NCI-H2227 (cell line): ENCODE measurements around the gene SERF2.
"Not testable (repeated sequence)": the region's sequence is repeated elsewhere in the genome, so short reads cannot be mapped to it uniquely, and the experiment has no call there.

Experiments
- DNase-seq: peaks from one replicate; lab custom pipeline; 2025; ENCODE audit not compliant: unreplicated experiment; lab: John Stamatoyannopoulos, UW

SERF2 gene

GRCh38 chr15:43793647-43794046 lies 1.5 kb downstream of the SERF2 start:
- DNase-seq = no peak

DNA sequence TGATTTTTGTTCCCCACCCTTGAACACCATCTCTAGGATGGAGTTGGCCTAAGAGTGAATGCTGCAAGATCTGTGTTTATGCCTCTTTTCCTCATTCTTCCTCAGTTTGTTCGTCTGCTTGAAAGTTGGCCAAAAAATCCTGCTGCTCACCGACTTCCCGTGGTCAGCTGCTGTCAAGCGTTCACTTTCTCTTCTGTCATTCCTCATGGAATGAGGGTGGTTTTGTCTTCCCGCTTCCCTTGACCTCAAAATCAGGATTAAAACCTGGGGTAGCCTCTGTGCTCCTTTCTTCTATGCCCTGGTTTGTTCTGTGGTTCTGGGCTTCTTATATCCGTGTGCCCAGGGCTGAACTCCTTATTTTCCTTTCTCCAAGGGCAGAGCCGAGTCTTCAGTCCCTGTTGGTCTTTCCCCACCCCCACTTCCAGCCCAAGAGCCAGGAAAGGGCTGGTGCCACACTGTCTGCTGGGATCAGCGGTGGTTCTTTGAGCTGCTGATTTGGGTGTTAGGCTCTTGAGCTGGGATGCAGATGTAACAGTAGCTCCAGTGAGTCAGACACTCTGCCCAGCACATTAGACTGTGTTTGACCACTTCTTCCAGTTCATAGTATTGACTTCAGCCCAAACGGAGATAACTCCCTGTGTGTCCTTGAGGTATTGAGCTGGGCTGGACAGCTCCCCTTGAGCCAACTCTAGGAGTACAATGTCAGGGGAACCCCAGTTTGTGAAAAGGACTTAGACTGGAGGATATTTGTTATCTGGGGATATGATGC lies 2.3 kb downstream of the SERF2 start:
- DNase-seq = no peak

- no peak for DNase-seq
Measured at GRCh38 chr15:43795197-43795596, 3.1 kb downstream of the SERF2 start.

- DNase-seq = no peak
Measured at GRCh38 chr15:43795997-43796396, 3.9 kb downstream of the SERF2 start.

DNA sequence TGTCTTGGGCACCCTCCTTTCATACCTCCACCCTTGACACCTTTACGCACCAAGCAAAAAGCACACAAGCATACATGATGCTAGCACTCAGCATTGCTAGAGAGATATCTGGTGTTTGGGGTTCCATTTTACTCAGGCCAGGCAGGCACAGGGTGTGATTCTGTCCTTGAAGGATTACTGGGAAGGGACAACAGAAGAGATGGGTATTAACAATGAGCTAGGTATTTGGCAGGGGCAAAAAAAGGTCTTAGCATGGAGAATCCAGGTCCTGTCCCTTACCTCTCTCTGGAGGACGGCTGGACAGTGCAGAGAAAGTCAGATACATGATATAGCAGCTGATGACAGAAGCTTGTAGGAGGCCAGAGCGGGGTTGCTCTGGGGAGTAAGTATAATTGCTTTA lies 4.4 kb downstream of the SERF2 start:
- no peak for DNase-seq

DNA sequence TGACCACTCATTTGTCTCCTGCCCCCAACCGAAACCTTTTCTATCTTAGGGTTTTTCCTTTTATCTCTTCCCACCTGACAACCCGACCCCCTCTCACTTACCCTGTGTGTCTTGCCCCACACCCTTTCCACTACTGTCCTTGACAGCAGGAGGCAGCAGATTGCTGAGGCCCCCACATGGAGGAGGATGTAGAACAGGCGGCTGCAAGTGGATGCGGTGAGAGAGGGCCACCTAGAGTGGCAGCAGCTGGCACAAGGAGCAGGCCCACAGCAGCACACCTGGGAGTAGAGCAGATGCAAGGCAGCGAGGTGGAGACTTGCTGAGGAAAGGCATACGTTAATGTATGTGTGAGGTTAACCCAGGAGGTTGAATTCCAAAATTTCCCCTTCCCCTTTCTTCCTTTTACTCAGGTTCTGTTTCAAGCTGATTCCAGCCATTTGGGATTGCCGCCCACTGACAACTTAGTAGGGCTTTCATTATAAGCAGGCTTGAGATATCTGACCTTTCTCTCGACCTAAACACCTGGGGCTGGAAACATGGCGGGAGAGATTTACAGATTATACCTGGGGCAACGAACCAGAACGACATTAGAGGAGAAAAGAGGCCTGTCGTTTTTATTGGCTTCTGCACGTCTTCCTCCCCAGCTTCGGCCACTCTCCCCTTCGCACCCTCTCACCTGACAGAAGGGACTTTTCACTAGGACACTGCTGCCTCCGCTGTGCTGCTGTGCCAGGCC lies 7.3 kb downstream of the SERF2 start:
- DNase-seq = no peak

GRCh38 chr15:43799945-43800285 lies 7.8 kb downstream of the SERF2 start, which contains the start of gene SERINC4:
Gene SERINC4 (minus strand): TSS chr15:43800220. CDS start chr15:43799986, 234 bp downstream.
- DNase-seq = no peak

DNA sequence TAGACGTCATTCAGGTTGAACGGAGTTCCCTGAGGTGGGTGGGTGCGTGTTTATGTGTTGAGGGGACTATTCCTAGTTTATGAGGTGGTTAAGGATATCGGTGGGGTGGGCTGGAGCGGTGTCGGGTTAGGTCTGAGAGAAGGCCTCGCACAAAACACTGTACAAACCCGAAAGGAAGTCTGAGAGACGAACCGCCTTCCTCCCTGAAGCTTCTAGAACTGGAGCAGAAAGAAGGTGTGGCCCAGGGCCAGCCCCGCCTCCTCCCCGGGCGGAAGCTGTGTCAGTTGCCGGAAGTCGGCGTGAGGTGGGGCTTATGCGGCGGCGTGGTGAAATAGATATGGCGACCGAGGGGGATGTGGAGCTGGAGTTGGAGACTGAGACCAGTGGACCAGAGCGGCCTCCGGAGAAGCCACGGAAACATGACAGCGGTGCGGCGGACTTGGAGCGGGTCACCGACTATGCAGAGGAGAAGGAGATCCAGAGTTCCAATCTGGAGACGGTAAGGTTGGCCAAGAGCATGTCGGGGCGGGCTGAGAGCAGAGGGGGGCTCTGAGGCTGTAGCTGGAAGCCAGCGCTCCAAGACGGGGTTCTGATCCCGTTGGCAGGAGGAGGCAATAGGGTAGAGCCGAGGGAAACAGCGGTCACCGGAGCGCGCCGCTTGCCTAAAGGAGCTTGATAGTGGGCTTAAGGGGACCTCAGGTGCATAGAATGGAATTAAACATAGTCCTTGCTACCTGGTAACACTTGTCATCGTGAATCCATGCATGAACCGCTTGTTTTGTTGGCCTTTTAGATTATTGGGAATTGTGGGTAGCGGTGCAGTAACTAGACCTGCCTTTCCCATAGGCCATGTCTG lies 8.4 kb downstream of the SERF2 start, which contains the start of gene HYPK:
TSS of gene HYPK (plus strand) at position 314 of the 856 bp plus-strand sequence. CDS start at position 338, 24 bp downstream.
- peak; percentile 88 for DNase-seq

DNA sequence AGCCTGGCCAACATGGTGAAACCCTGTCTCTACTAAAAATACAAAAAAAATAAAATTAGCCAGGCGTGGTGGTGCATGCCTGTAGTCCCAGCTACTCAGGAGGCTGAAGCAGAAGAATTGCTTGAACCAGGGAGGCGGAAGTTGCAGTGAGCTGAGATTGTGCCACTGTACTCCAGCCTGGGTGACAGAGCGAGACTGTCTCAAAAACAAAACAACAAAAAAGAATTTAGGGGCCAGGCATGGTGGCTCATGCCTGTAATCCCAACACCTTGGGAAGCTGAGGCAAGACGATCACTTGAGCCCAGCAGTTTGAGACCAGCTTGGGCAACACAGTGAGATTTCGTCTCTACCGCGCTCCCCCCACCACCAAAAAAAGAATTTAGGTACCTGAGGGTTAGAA lies 10.6 kb downstream of the SERF2 start:
- not testable (repeated sequence) for DNase-seq

DNA sequence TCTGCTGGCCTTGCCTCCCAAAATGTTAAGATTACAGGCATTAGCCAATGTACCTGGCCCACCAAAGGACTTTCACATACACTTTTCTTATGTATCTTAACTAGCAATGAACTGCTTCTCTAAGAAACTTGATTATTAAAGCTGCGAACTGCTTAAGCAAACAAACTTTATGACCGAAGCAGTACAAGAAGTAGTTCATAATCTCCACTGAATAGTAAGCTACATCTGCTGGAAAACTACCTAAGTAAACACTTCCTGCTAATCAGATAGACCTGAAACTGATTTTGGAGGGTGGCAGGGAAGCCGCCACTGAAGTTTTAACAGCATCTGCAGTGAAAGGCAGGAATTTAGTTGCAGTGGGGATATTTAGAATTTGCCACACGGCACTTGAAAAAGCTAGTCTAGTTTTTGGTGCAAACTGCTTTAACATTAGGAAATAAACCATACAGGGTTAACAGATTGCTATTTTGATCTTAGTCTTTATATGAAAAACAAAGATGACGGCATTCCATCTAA lies 16.4 kb downstream of the SERF2 start:
- no peak for DNase-seq

- DNase-seq = no peak
Measured at GRCh38 chr15:43808960-43809678, 17.0 kb downstream of the SERF2 start.

GRCh38 chr15:43815064-43815463 lies 22.9 kb downstream of the SERF2 start:
- not testable (repeated sequence) for DNase-seq

DNA sequence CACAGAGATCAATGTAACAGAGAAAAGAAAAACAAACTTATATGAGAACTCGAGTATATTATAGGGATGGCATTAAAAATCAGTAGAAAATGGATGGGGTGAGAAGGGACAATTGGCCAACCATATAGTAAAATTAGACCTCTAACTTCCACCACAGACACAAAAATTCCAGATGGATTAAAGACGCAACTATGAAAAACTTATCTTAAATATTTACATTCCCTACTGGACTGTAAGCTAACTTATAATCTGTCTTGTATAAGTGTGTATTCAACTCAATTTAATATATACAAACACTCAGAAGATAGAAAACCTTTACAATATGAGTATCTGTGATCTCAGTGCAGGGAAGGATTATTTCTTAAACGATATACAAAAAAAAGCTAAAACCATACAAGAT lies 29.4 kb downstream of the SERF2 start:
- no peak for DNase-seq

GRCh38 chr15:43824302-43825246 lies 32.5 kb downstream of the SERF2 start, which contains the start of gene MFAP1:
Gene MFAP1 (minus strand): TSS chr15:43824690. CDS start chr15:43824569, 121 bp downstream.
- peak; percentile 96 for DNase-seq

GRCh38 chr15:43825305-43825704 lies 33.2 kb downstream of the SERF2 start:
- DNase-seq = not testable (repeated sequence)

DNA sequence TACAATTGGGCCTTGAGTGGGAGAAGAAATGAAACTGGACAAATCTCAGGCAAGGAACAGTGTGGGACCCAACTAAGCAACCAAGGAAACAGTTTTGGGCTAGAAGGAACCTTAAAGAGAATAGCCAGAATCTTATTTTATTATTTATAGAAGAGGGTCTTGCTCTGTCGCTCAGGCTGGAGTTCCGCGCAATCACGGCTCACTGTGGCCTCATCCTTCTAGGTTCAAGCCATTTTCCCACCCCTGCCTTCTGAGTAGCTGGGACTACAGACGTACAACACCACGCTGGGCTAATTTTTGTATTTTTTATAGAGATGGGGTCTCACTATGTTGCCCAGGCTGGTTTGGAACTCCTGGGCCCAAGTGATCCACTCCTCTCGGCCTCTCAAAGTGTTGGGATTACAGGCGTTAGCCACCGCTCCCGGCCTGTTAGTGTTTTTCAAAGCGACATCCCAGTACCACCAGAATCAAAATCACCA lies 33.9 kb downstream of the SERF2 start:
- DNase-seq = no peak

GRCh38 chr15:43826508-43827341 lies 34.6 kb downstream of the SERF2 start, which contains the start of gene WDR76:
Gene WDR76 (plus strand): TSS chr15:43827002. CDS start chr15:43827033, 31 bp downstream.
- peak; percentile 89 for DNase-seq

GRCh38 chr15:43828061-43828657 lies 36.0 kb downstream of the SERF2 start:
- DNase-seq = no peak
